ENCODE data around the gene SUSD4. TPM values are rescaled to one million over a fixed set of nuclear protein-coding genes. Genes with fewer than 3 reads are reported as not detected.

Gene SUSD4
- polyA plus RNA-seq, 1 of the 3 experiments (the other 2 are of a cell fraction) = 0.31 TPM

DNA sequence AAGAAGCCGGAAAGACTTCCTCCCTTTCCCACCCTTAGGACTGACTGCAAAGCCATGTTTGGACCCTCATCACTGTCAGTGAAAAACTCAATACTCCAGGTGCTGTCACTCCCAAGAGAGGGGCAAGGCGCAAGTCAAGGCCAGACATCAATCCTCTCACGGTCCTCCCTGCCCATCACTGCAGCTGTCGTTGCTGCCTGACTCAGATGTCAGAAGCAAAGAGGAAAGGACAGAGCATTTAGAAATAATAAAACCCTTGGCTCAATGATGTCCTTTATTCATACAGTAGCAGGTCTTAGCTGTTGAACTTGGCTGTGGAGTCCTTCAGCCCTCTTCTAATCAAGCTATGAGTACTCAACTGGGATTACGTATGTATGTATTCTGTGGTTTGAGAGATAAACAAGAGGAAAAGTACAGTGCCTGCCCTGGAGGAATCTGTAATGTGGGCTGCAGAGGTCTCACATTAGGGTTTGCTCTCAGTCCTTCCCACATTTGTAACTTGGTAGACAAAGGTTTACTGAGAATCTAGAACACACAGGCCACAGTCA, 13.5 kb downstream of the SUSD4 start:
- POLR2A ChIA-PET = no interaction called here
- H3K9me2 ChIP-seq = no peaks in the 10 kb centered on the region
- H3K4me3 ChIP-seq (ENCODE audit: low read depth in 2 of 2, low read length in 1 of 2) = no peak overlapping the region
- H3K36me3 ChIP-seq (replicated peaks in 1 of 2; ENCODE audit: control insufficient read depth in 1 of 2, insufficient read depth in 2 of 2, low read length in 1 of 2) = no peaks in the 10 kb centered on the region
- H3K9ac ChIP-seq = no peak overlapping the region
- no peaks in the 10 kb centered on the region for H3K9me3 ChIP-seq
- WGBS (ENCODE audit: low lambda C conversion rate) = 45% methylated on average over 5 of the region's 5 CpGs
- CTCF ChIA-PET = interaction anchor here (0.7 to 1.3 kb wide), 2 partner anchors 10 to 217 kb away, joined by 3 read pairs; no protein-coding TSS in a partner anchor
- DNase-seq = no peak
- no peak overlapping the region for H3K27ac ChIP-seq (ENCODE audit: low read depth in 2 of 2, low read length in 1 of 2)
- no peaks in the 10 kb centered on the region for H4K20me1 ChIP-seq (ENCODE audit: insufficient read depth)
- no peaks in the 10 kb centered on the region for H3K79me2 ChIP-seq (ENCODE audit: insufficient read depth)
- H3K27me3 ChIP-seq (ENCODE audit: insufficient read depth) = peaks cover 30% of the 10 kb centered on the region; the same call in 1 of the 2 replicates
- H2AFZ ChIP-seq (ENCODE audit: low read depth) = no peak overlapping the region
- H3K4me2 ChIP-seq = no peak overlapping the region
- no peak for TF ChIP-seq YY1 (IDR thresholded peaks at IDR 0.05; ENCODE audit: low read depth)
- TF ChIP-seq MXI1 (IDR thresholded peaks at IDR 0.05; ENCODE audit: low read depth, low read length) = no peak
- TF ChIP-seq, protein P1, sequence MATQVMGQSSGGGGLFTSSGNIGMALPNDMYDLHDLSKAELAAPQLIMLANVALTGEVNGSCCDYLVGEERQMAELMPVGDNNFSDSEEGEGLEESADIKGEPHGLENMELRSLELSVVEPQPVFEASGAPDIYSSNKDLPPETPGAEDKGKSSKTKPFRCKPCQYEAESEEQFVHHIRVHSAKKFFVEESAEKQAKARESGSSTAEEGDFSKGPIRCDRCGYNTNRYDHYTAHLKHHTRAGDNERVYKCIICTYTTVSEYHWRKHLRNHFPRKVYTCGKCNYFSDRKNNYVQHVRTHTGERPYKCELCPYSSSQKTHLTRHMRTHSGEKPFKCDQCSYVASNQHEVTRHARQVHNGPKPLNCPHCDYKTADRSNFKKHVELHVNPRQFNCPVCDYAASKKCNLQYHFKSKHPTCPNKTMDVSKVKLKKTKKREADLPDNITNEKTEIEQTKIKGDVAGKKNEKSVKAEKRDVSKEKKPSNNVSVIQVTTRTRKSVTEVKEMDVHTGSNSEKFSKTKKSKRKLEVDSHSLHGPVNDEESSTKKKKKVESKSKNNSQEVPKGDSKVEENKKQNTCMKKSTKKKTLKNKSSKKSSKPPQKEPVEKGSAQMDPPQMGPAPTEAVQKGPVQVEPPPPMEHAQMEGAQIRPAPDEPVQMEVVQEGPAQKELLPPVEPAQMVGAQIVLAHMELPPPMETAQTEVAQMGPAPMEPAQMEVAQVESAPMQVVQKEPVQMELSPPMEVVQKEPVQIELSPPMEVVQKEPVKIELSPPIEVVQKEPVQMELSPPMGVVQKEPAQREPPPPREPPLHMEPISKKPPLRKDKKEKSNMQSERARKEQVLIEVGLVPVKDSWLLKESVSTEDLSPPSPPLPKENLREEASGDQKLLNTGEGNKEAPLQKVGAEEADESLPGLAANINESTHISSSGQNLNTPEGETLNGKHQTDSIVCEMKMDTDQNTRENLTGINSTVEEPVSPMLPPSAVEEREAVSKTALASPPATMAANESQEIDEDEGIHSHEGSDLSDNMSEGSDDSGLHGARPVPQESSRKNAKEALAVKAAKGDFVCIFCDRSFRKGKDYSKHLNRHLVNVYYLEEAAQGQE (IDR thresholded peaks at IDR 0.05; ENCODE audit: low read depth, low read length) = no peak
- no peak for TF ChIP-seq TCF12 (IDR thresholded peaks at IDR 0.05)
- no peak for TF ChIP-seq SMC3 (IDR thresholded peaks at IDR 0.05; ENCODE audit: low read depth, low read length)
- TF ChIP-seq, protein P2, sequence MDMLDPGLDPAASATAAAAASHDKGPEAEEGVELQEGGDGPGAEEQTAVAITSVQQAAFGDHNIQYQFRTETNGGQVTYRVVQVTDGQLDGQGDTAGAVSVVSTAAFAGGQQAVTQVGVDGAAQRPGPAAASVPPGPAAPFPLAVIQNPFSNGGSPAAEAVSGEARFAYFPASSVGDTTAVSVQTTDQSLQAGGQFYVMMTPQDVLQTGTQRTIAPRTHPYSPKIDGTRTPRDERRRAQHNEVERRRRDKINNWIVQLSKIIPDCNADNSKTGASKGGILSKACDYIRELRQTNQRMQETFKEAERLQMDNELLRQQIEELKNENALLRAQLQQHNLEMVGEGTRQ (IDR thresholded peaks at IDR 0.05; ENCODE audit: borderline replicate concordance, low read depth, low read length) = no peak
- no peak for TF ChIP-seq RCOR1 (IDR thresholded peaks at IDR 0.05; ENCODE audit: low read length)
- no peak for TF ChIP-seq ELF1 (IDR thresholded peaks at IDR 0.05)
- TF ChIP-seq GATA2 (CRISPR knock-in tag; IDR thresholded peaks at IDR 0.05) = no peak
- TF ChIP-seq TAF1 (IDR thresholded peaks at IDR 0.05; ENCODE audit: borderline replicate concordance, low read depth, low read length) = no peak
- TF ChIP-seq NRF1 (IDR thresholded peaks at IDR 0.05; ENCODE audit: low read depth, low read length) = no peak
- TF ChIP-seq NFIC (IDR thresholded peaks at IDR 0.05; ENCODE audit: borderline replicate concordance) = no peak
- no peak for TF ChIP-seq EP300 (IDR thresholded peaks at IDR 0.05; ENCODE audit: borderline replicate concordance in 1 of 2, low read depth in 1 of 2, low read length in 1 of 2)
- no peak for TF ChIP-seq MAX (IDR thresholded peaks at IDR 0.05; ENCODE audit: low read depth)
- TF ChIP-seq MEF2A (IDR thresholded peaks at IDR 0.05; ENCODE audit: borderline replicate concordance, low read depth) = no peak
- TF ChIP-seq ZBTB33 (IDR thresholded peaks at IDR 0.05; ENCODE audit: borderline replicate concordance, low read depth) = no peak
- TF ChIP-seq SIN3A (IDR thresholded peaks at IDR 0.05; ENCODE audit: borderline replicate concordance, low read depth, low read length) = no peak
- TF ChIP-seq, protein P3, sequence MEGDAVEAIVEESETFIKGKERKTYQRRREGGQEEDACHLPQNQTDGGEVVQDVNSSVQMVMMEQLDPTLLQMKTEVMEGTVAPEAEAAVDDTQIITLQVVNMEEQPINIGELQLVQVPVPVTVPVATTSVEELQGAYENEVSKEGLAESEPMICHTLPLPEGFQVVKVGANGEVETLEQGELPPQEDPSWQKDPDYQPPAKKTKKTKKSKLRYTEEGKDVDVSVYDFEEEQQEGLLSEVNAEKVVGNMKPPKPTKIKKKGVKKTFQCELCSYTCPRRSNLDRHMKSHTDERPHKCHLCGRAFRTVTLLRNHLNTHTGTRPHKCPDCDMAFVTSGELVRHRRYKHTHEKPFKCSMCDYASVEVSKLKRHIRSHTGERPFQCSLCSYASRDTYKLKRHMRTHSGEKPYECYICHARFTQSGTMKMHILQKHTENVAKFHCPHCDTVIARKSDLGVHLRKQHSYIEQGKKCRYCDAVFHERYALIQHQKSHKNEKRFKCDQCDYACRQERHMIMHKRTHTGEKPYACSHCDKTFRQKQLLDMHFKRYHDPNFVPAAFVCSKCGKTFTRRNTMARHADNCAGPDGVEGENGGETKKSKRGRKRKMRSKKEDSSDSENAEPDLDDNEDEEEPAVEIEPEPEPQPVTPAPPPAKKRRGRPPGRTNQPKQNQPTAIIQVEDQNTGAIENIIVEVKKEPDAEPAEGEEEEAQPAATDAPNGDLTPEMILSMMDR (IDR thresholded peaks at IDR 0.05) = no peak
- no peak for TF ChIP-seq JUND (IDR thresholded peaks at IDR 0.05)
- peaks cover 0 to 10% of the 10 kb centered on the region in 2 experiments; a peak in 2 of 4 replicates for H3K4me1 ChIP-seq (ENCODE audit: control insufficient read depth in 1 of 2, insufficient read depth in 2 of 2, low read depth in 1 of 2, low read length in 1 of 2)
- H3F3A ChIP-seq (replicated peaks; ENCODE audit: insufficient read depth) = no peaks in the 10 kb centered on the region

Data from SK-N-SH (cell line).